HepG2 (cell line): ENCODE measurements around the gene DCDC1. TPM values are rescaled to one million over a fixed set of nuclear protein-coding genes. Genes with fewer than 3 reads are reported as not detected.
"Not testable (repeated sequence)": the region's sequence is repeated elsewhere in the genome, so short reads cannot be mapped to it uniquely, and the experiment has no call there.

Experiments
- ATAC-seq: fragments of 200-7000 bp; cut with Tn5 transposase; 3 replicates; pipeline ENCODE4 v1.9.1; 2020; ENCODE audit warnings: mild to moderate bottlenecking, moderate library complexity
- BruUV-seq: library from RNA; stranded (reverse); fragments of 400-500 nt; replicated peaks from 2 replicates; lab custom pipeline; 2021; lab: Mats Ljungman, UMichigan
- CTCF ChIA-PET: fragments of 300-600 bp; formaldehyde crosslinking; extraction: SDS; loops from one replicate; lab custom pipeline; 2021; ENCODE audit warnings: low total read pairs, inconsistent platforms, low intra/inter-chr PET ratio; lab: Yijun Ruan, JAX
- POLR2A ChIA-PET: fragments of 350-600 bp; sonication (Branson Sonifier 250); formaldehyde crosslinking; loops from one replicate; lab custom pipeline; 2020; ENCODE audit warnings: antibody characterized with exemption, inconsistent platforms; lab: Yijun Ruan, JAX
- DNase-seq: peaks from one replicate; pipeline ENCODE4 v3.0.0-alpha.2; 2015; ENCODE audit warnings: low spot score
- FAIRE-seq: peaks from 3 replicates; lab custom pipeline; 2011; peaks lifted over from hg19 to GRCh38; lab: Jason Lieb, UNC
- H2AFZ ChIP-seq: one replicate; pipeline ENCODE4 v1.6.1; 2011; ENCODE audit warnings: low read length, inconsistent platforms
- H3K27ac ChIP-seq: fragments of 300-600 bp; 3 replicates; pipeline ENCODE4 v1.8.0; 2011; ENCODE audit warnings: mixed run types, mild to moderate bottlenecking, mixed read lengths, low read length, inconsistent platforms; ENCODE audit not compliant: insufficient read depth; ENCODE audit errors: extremely low read length
- H3K27me3 ChIP-seq, 2 experiments: fragments of 200-600 bp in 1 of 2; 2 replicates in 1 of 2; 3 replicates in 1 of 2; pipeline versions ENCODE4 v1.6.0 to v1.8.0; 2011; ENCODE audit warnings: low read length in 2 of 2, mild to moderate bottlenecking in 2 of 2, moderate library complexity in 2 of 2, inconsistent platforms in 1 of 2; ENCODE audit not compliant: insufficient read depth in 2 of 2, control insufficient read depth in 1 of 2
- H3K36me3 ChIP-seq, 2 experiments: fragments of 200-600 bp in 1 of 2; replicated peaks in 1 of 2; 2 replicates in 1 of 2; 3 replicates in 1 of 2; pipeline versions ENCODE4 v1.5.1 to v1.8.0; 2011; ENCODE audit warnings: low read length in 2 of 2, inconsistent platforms in 1 of 2; ENCODE audit not compliant: insufficient read depth in 2 of 2, control insufficient read depth in 1 of 2
- H3K4me1 ChIP-seq: 2 replicates; pipeline ENCODE4 v1.5.1; 2012; ENCODE audit warnings: low read length, inconsistent platforms; ENCODE audit not compliant: insufficient read depth
- H3K4me2 ChIP-seq: 2 replicates; pipeline ENCODE4 v1.6.0; 2011; ENCODE audit warnings: low read depth, low read length, inconsistent platforms
- H3K4me3 ChIP-seq, 3 experiments: fragments of 200-600 bp in 1 of 3; sonication (generic), shearing (Covaris generic) in 1 of 3; replicated peaks in 1 of 3; 2 replicates each; pipeline ENCODE4 v1.5.1; 2011 to 2016; ENCODE audit warnings: low read length in 3 of 3, inconsistent platforms in 2 of 3, low read depth in 2 of 3, mild to moderate bottlenecking in 2 of 3, control low read depth in 1 of 3, mixed read lengths in 1 of 3; ENCODE audit not compliant: insufficient read depth in 1 of 3
- H3K79me2 ChIP-seq: one replicate; pipeline ENCODE4 v1.6.1; 2011; ENCODE audit warnings: low read length, inconsistent platforms; ENCODE audit not compliant: insufficient read depth
- H3K9ac ChIP-seq: 2 replicates; pipeline ENCODE4 v1.6.0; 2011; ENCODE audit warnings: mild to moderate bottlenecking, low read depth, low read length, inconsistent platforms; ENCODE audit not compliant: insufficient read depth
- H3K9me3 ChIP-seq: 2 replicates; pipeline ENCODE4 v1.5.1; 2012; ENCODE audit warnings: mild to moderate bottlenecking, low read length
- H4K20me1 ChIP-seq: 2 replicates; pipeline ENCODE4 v1.6.0; 2011; ENCODE audit warnings: inconsistent platforms, mild to moderate bottlenecking, low read length, moderate library complexity; ENCODE audit not compliant: insufficient read depth
- PRMT3 ChIP-seq: sonication (generic); formaldehyde crosslinking; IDR thresholded peaks from 2 replicates; pipeline ENCODE4 v1.8.1; 2022; ENCODE audit warnings: low read depth, mild to moderate bottlenecking, moderate library complexity, missing genetic modification reagents, borderline replicate concordance
- REST ChIP-seq, 2 experiments: IDR thresholded peaks; 2 replicates each; pipeline ENCODE4 v1.6.1; 2011 to 2012; ENCODE audit warnings: low read length in 2 of 2, borderline replicate concordance in 1 of 2, low read depth in 1 of 2, mild to moderate bottlenecking in 1 of 2, moderate library complexity in 1 of 2
- SNAPC4 ChIP-seq: sonication (generic); formaldehyde crosslinking; IDR thresholded peaks from 2 replicates; pipeline ENCODE4 v1.4.0; 2020; ENCODE audit warnings: mild to moderate bottlenecking, missing genetic modification reagents
- SOX6 ChIP-seq, 2 experiments: fragments of 450-650 bp in 1 of 2; sonication (generic) in 1 of 2; formaldehyde crosslinking in 1 of 2; IDR thresholded peaks; 2 replicates each; pipeline versions ENCODE4 v1.4.0 to v1.6.1; 2017 to 2020; ENCODE audit warnings: antibody characterized with exemption in 1 of 2, mild to moderate bottlenecking in 1 of 2, missing genetic modification reagents in 1 of 2
- ZNF770 ChIP-seq: sonication (generic); formaldehyde crosslinking; IDR thresholded peaks from 2 replicates; pipeline ENCODE4 v1.5.0; 2020; ENCODE audit warnings: mild to moderate bottlenecking, missing genetic modification reagents
- ZNF775 ChIP-seq: sonication (generic); formaldehyde crosslinking; IDR thresholded peaks from 2 replicates; pipeline ENCODE4 v1.4.0; 2020; ENCODE audit warnings: missing genetic modification reagents, mild to moderate bottlenecking, moderate library complexity, borderline replicate concordance
- ZNF816 ChIP-seq: sonication (generic); formaldehyde crosslinking; IDR thresholded peaks from 2 replicates; pipeline ENCODE4 v1.8.0; 2022; ENCODE audit warnings: missing genetic modification reagents, mild to moderate bottlenecking, borderline replicate concordance
- WGBS: methylation state at CpG from one replicate; pipeline ENCODE4 v1.1.6; 2017; ENCODE audit warnings: low lambda C conversion rate; 5-methylcytosine and 5-hydroxymethylcytosine counted together
- in situ Hi-C: cut with HindIII; loops from 2 replicates; pipeline ENCODE4 v1.10.0; 2017; ENCODE audit warnings: low pct_unique_long_range_greater_than_20kb; ENCODE audit not compliant: extremely low pct_ligation_motif_present
- intact Hi-C: fragments of 100-400 bp; cut with micrococcal nuclease; formaldehyde crosslinking; loops from one replicate; pipeline ENCODE4 v1.10.0; 2022; ENCODE audit not compliant: unreplicated experiment
- polyA plus RNA-seq, 8 experiments: library from polyadenylated mRNA; depleted of rRNA in 3 of 8; stranded (reverse) in 7 of 8; unstranded in 1 of 8; fragments of >200 nt; fragmentation: Illumina TruSeq in 4 of 8; extraction: Trizol in 4 of 8; gene quantifications; 2 replicates each; pipeline versions ENCODE4 v1.2.1 to v1.2.3, GENCODE V29; 2011 to 2016; ENCODE audit warnings: low read depth in 4 of 8, missing spikeins in 1 of 8, mixed read lengths in 1 of 8; ENCODE audit not compliant: insufficient read depth in 1 of 8
- total RNA-seq, 5 experiments: library from RNA; depleted of rRNA; stranded (reverse); fragments of >200 nt; fragmentation: Illumina TruSeq; extraction: Trizol; gene quantifications; 2 replicates each; pipeline ENCODE4 v1.2.3, GENCODE V29; 2016; ENCODE audit warnings: low read depth in 1 of 5

DCDC1 gene
- total and polyA plus RNA-seq, 2 of the 13 experiments (the other 11 are each of a cell fraction or from before 2014, with no cell fraction given), result 0.12 to 0.27 TPM

DNA sequence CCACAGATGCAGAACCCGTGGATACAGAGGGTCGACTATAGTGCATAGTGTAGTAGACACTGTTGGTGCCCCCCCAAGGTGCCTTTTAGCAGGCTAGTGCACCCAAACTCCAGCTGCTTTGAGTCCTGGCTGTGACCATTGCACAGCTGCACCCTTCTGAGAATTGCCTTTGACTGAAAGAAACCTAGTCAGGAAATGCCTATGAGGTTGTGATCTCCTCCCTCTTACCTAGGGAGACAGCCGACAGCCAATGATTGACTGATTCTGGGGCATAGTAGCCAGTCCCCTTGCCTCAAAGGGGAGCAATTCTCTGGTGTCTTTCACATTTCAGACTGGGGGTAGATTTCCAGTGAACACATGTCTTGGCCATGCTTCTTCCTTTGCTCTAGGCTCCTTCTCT lies 74.2 kb downstream of the DCDC1 start (continued):
- TF ChIP-seq REST (IDR thresholded peaks at IDR 0.05; ENCODE audit: borderline replicate concordance in 1 of 2, low read depth in 1 of 2, low read length in 2 of 2), result no peak
- TF ChIP-seq PRMT3 (CRISPR knock-in tag), result no peak
- no peak for TF ChIP-seq ZNF816 (CRISPR knock-in tag)
- TF ChIP-seq SNAPC4 (CRISPR knock-in tag), result no peak
- TF ChIP-seq ZNF770 (CRISPR knock-in tag), result no peak
- no peak for TF ChIP-seq SOX6 (IDR thresholded peaks at IDR 0.05)
- no peak for TF ChIP-seq SOX6 (CRISPR knock-in tag; IDR thresholded peaks at IDR 0.05)
- TF ChIP-seq ZNF775, result no peak

- in situ Hi-C loops, FAIRE-seq, H4K20me1 ChIP-seq, intact Hi-C loops, H3K79me2 ChIP-seq, H3K4me3 ChIP-seq, CTCF ChIA-PET, BruUV-seq, H3K27ac ChIP-seq, H3K9ac ChIP-seq, H3K36me3 ChIP-seq, ATAC-seq, DNase-seq, H3K27me3 ChIP-seq, H3K4me1 ChIP-seq, H2AFZ ChIP-seq, H3K4me2 ChIP-seq, POLR2A ChIA-PET: not testable (repeated sequence)
- H3K9me3 ChIP-seq, result peaks cover 25% of the 10 kb centered on the region
- WGBS, result 12% methylated on average over 3 of the region's 3 CpGs
These were observed 96.0 kb downstream of the DCDC1 start for GRCh38 chr11:31273527-31273926.
